OCI-LY7 (cell line): ENCODE measurements around the gene LRRC4.

Experiments
- EZH2phosphoT487 ChIP-seq: fragments of 200-600 bp; sonication (generic); IDR thresholded peaks from 2 replicates; pipeline ENCODE4 v1.6.1; 2018; ENCODE audit warnings: low read depth, borderline replicate concordance, mild to moderate bottlenecking, mixed run types, antibody characterized with exemption, low read length, moderate library complexity, mixed read lengths
- TF ChIP-seq, protein P1 (sequence below): fragments of 200-600 bp; sonication (generic); conservative IDR thresholded peaks from 2 replicates; pipeline ENCODE4 v1.5.1; 2014; ENCODE audit warnings: mild to moderate bottlenecking, antibody characterized with exemption, low read length, moderate library complexity, mixed read lengths

DNA sequence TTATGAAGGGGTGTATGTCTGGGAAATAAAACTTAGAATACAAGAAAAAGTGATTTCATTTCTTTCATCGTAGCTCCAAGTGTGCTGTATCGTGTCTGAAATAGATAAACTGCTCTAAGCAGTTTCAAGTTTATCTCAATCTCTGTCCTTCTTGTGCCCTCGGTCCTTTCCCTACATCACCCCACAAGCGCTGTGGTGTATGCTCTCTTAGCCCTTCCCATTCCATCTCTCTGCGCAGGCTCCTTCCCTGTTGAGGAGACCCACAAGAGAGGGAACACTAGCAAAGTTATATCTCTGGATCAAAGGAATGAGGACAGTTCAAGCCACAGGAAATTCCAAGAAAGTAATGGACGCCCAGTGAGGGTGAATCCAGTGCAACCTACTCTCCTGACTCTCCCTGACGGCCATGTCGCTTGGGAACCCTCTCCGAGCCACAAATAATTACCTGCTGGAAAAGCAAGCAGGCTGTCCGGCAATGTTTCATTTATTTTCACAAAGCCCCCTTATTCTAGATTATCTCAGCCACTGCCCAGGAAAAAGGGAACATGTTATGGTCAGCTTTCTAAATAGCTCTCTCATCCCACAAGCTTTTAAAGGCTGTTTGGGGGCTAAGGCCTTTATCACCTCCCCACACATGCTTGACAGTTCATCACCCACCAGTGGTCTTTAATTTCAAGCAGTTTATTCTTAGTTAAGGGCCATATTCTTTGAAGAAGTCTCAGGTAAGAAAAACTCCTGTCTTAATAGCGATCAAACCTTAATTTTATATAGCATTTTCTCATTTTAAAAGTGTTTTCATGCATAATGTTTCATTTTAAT is 34.8 kb downstream of the LRRC4 start:
- TF ChIP-seq, protein P1, sequence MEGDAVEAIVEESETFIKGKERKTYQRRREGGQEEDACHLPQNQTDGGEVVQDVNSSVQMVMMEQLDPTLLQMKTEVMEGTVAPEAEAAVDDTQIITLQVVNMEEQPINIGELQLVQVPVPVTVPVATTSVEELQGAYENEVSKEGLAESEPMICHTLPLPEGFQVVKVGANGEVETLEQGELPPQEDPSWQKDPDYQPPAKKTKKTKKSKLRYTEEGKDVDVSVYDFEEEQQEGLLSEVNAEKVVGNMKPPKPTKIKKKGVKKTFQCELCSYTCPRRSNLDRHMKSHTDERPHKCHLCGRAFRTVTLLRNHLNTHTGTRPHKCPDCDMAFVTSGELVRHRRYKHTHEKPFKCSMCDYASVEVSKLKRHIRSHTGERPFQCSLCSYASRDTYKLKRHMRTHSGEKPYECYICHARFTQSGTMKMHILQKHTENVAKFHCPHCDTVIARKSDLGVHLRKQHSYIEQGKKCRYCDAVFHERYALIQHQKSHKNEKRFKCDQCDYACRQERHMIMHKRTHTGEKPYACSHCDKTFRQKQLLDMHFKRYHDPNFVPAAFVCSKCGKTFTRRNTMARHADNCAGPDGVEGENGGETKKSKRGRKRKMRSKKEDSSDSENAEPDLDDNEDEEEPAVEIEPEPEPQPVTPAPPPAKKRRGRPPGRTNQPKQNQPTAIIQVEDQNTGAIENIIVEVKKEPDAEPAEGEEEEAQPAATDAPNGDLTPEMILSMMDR, result no peak
- TF ChIP-seq EZH2phosphoT487, result no peak
